Left lung (tissue), 10 donors: ENCODE results near the gene MKRN2OS. TPM values are rescaled to one million over a fixed set of nuclear protein-coding genes. Genes with fewer than 3 reads are reported as not detected.

Experiments
- ATAC-seq: fragments of 200-7000 bp; cut with Tn5 transposase; one replicate; pipeline ENCODE4 v1.9.1; 2020; ENCODE audit warnings: moderate library complexity
- DNase-seq, 4 donors: peaks; one replicate each; pipeline ENCODE4 v3.0.0-alpha.2; 2013 to 2020
- H3K27ac ChIP-seq, 2 donors: fragments of 200-600 bp; sonication (generic) in 1 of 2; one replicate each; pipeline versions ENCODE4 v1.5.0 to v1.8.0; 2020 to 2021
- H3K27me3 ChIP-seq, 2 donors: fragments of 200-600 bp; sonication (generic) in 1 of 2; one replicate each; pipeline versions ENCODE4 v1.5.0 to v1.8.0; 2020 to 2021
- H3K36me3 ChIP-seq, 2 donors: fragments of 200-600 bp; sonication (generic) in 1 of 2; one replicate each; pipeline versions ENCODE4 v1.5.0 to v1.8.0; 2020 to 2021
- H3K4me1 ChIP-seq, 2 donors: fragments of 200-600 bp; one replicate each; pipeline ENCODE4 v1.8.0; 2021
- H3K4me3 ChIP-seq, 2 donors: fragments of 200-600 bp; sonication (generic) in 1 of 2; one replicate each; pipeline versions ENCODE4 v1.5.0 to v1.8.0; 2020 to 2021; ENCODE audit warnings: mild to moderate bottlenecking in 1 of 2
- H3K9me3 ChIP-seq, 2 donors: fragments of 200-600 bp; sonication (generic) in 1 of 2; one replicate each; pipeline versions ENCODE4 v1.5.0 to v1.8.0; 2020 to 2021
- intact Hi-C, 2 donors: fragments of 100-400 bp; cut with DNase I; formaldehyde crosslinking; loops; one replicate each; pipeline versions ENCODE4 v1.11.2 to v1.14.2; 2022
- polyA plus RNA-seq, 6 donors: library from polyadenylated mRNA; unstranded; fragments of 120-200 nt; gene quantifications; one replicate each; pipeline ENCODE4 v1.2.1, GENCODE V29; 2013; ENCODE audit not compliant: insufficient read length in 6 of 6
- total RNA-seq, 2 donors: library from RNA; stranded (reverse); fragmentation: NEBNext Ultra II Directional; extraction: Animal tissue kit (Norgen Biotek cat#: 25700); gene quantifications; one replicate each; pipeline ENCODE4 v1.2.1, GENCODE V29; 2021
- TF ChIP-seq, protein P1 (sequence below), 2 donors: fragments of 200-600 bp; sonication (generic) in 1 of 2; IDR thresholded peaks; one replicate each; pipeline versions ENCODE4 v1.5.0 to v1.8.0; 2021; ENCODE audit warnings: antibody characterized with exemption in 2 of 2
- donor health status: DM: no; HTN: yes; CAD: no.
- donor health status: DM: no; HTN: no; CAD: no.

Gene MKRN2OS
- total and polyA plus RNA-seq, 8 donors, result 0.52 to 2.1 (median 1.3) TPM

DNA sequence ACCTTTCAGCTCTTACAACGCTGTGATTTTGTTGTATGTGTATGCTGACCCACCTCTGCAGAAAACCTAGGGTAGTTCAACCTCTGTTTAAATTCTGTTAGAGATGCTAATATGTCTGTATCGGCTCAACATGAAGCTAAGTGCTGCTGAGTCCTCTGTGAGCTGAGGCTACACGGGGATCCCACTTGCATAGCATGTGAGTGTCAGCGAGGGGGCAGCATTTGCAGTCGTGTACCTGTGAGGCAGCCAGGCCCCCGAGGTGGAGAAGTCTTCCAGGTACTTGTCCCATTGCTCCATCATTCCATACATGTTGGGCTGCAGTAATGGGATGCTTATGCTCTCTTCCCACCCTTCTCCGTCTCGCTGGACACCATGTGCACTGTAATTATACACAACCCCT lies 3.7 kb downstream of the MKRN2OS start:
- TF ChIP-seq, protein P1, sequence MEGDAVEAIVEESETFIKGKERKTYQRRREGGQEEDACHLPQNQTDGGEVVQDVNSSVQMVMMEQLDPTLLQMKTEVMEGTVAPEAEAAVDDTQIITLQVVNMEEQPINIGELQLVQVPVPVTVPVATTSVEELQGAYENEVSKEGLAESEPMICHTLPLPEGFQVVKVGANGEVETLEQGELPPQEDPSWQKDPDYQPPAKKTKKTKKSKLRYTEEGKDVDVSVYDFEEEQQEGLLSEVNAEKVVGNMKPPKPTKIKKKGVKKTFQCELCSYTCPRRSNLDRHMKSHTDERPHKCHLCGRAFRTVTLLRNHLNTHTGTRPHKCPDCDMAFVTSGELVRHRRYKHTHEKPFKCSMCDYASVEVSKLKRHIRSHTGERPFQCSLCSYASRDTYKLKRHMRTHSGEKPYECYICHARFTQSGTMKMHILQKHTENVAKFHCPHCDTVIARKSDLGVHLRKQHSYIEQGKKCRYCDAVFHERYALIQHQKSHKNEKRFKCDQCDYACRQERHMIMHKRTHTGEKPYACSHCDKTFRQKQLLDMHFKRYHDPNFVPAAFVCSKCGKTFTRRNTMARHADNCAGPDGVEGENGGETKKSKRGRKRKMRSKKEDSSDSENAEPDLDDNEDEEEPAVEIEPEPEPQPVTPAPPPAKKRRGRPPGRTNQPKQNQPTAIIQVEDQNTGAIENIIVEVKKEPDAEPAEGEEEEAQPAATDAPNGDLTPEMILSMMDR (IDR thresholded peaks at IDR 0.05), result no peak
- no peak overlapping the region for H3K27ac ChIP-seq
- intact Hi-C loops, result no loop called here

DNA sequence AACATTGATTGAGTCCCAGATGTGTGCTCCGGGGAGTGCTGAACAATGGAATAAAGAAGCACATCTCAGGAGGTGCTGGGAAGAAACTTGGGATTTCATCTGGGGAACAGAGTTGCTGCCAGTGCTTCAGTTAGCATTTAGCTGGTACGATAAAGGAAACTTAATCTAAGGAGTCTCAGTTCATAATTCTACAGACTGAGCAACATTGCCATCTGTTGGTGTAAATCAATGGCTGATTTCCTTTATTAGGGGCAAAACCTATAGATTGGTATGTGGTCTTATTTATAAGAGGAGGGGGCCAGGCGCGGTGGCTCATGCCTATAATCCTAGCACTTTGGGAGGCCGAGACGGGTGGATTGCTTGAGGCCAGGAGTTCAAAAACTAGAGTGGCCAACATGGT lies 8.9 kb downstream of the MKRN2OS start:
- TF ChIP-seq, protein P1 (IDR thresholded peaks at IDR 0.05), result no peak
- intact Hi-C loops, result no loop called here

More for the DNA sequence above, 3.7 kb downstream of the MKRN2OS start:
- DNase-seq (no peak), ATAC-seq (no peak)
- no peaks in the 10 kb centered on the region for H3K4me1 ChIP-seq
- H3K36me3 ChIP-seq, result peaks cover 0 to 16% of the 10 kb centered on the region in 2 donors
- H3K27me3 ChIP-seq, result no peaks in the 10 kb centered on the region
- no peak overlapping the region for H3K4me3 ChIP-seq
- H3K9me3 ChIP-seq, result no peaks in the 10 kb centered on the region

DNA sequence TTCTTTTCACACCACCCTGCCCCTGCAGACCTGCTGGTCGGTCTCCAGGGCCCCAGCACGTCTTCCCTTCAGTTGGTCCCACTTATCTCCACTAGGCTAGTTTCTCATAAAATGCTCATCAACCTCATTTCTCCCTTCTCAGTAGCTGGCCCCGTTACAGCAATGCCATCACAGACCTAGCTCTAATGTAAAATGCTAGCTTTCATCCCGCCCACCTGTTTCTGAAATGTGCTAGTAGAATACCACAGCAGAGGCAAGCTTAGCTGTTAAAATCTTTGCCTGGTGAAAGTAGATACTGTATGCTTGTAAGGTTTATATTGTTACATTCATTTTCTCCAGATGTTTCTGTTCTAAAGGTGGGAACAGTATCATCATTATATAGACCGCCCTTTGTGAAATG lies 13.1 kb downstream of the MKRN2OS start:
- DNase-seq, result no peak
- intact Hi-C loops, result no loop called here
- H3K36me3 ChIP-seq, result peaks cover 0 to 43% of the 10 kb centered on the region in 2 donors
- H3K9me3 ChIP-seq, result no peaks in the 10 kb centered on the region
- no peak for ATAC-seq
- TF ChIP-seq, protein P1 (IDR thresholded peaks at IDR 0.05), result no peak
- H3K4me1 ChIP-seq, result no peaks in the 10 kb centered on the region
- no peak overlapping the region for H3K27ac ChIP-seq
- H3K4me3 ChIP-seq, result no peak overlapping the region
- H3K27me3 ChIP-seq, result no peaks in the 10 kb centered on the region

More for the DNA sequence above, 8.9 kb downstream of the MKRN2OS start:
- Histone ChIP-seq H3K4me1 (no peaks in the 10 kb centered on the region), H3K27ac (no peak overlapping the region), H3K27me3 (no peaks in the 10 kb centered on the region), H3K36me3 (peaks cover 0 to 39% of the 10 kb centered on the region in 2 donors), H3K4me3 (no peak overlapping the region), H3K9me3 (no peaks in the 10 kb centered on the region)
- no peak for DNase-seq
- no peak for ATAC-seq

DNA sequence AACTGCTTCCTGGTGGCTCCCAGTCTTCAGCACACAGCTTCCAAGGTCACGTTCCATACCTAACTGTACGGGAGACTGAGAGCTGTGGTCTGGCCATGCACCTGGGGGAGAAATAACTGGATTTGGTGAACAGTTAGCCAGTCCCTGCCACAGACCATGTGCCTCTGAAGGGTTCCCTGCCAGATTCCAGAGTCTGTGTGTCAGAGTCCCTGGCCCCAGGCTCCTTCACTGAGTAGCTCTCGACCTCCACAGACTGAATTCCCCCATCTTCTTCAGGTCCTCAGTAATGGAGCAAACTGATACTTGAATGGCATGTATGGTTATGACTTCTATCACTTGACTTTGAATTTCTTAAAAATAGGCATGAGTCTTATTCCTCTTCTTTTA lies 17.5 kb downstream of the MKRN2OS start:
- intact Hi-C loops, result no loop called here
- no peaks in the 10 kb centered on the region for H3K9me3 ChIP-seq
- no peak overlapping the region for H3K27ac ChIP-seq
- TF ChIP-seq, protein P1 (IDR thresholded peaks at IDR 0.05), result no peak
- ATAC-seq (no peak), DNase-seq (no peak)
- no peaks in the 10 kb centered on the region for H3K27me3 ChIP-seq
- H3K36me3 ChIP-seq, result peaks cover 0 to 51% of the 10 kb centered on the region in 2 donors
- no peak overlapping the region for H3K4me3 ChIP-seq
- no peaks in the 10 kb centered on the region for H3K4me1 ChIP-seq

DNA sequence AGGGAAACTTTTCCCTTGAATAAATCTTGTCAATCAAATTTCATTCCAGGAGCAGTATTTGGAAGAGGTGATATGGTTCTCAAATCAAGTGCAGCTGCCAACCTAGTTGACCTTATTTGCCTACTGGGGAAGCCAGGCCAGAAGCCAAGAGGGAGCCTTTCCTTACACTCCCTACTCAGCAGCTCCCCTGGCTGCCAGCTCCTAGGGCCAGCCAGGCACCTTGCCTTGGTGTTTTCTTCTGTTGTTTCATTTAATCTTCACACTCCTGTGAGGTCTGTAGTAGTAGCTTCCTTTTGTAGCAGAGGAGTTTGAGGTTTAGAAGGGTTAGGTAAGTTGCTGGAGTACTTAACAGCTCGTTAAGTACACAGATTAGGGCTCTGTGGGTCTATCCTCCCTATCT lies 22.6 kb downstream of the MKRN2OS start:
- Histone ChIP-seq H3K36me3 (peaks cover 0 to 32% of the 10 kb centered on the region in 2 donors), H3K4me1 (no peaks in the 10 kb centered on the region), H3K27ac (no peak overlapping the region), H3K9me3 (no peaks in the 10 kb centered on the region), H3K27me3 (no peaks in the 10 kb centered on the region), H3K4me3 (no peak overlapping the region)
- ATAC-seq, result peak; percentile 87
- peak in 1 of 4 donors; percentile 47 for DNase-seq
- intact Hi-C loops, result no loop called here
- TF ChIP-seq, protein P1 (IDR thresholded peaks at IDR 0.05), result no peak
